GM19025 (cell line): Measurements from ENCODE around the gene TLN1.

Experiments
- ATAC-seq: cut with Tn5 transposase; IDR thresholded peaks from one replicate; pipeline ENCODE4 v1.9.1; 2021; ENCODE audit warnings: mild to moderate bottlenecking, low read depth, moderate library complexity; ENCODE audit not compliant: unreplicated experiment

TLN1 gene, protein sequence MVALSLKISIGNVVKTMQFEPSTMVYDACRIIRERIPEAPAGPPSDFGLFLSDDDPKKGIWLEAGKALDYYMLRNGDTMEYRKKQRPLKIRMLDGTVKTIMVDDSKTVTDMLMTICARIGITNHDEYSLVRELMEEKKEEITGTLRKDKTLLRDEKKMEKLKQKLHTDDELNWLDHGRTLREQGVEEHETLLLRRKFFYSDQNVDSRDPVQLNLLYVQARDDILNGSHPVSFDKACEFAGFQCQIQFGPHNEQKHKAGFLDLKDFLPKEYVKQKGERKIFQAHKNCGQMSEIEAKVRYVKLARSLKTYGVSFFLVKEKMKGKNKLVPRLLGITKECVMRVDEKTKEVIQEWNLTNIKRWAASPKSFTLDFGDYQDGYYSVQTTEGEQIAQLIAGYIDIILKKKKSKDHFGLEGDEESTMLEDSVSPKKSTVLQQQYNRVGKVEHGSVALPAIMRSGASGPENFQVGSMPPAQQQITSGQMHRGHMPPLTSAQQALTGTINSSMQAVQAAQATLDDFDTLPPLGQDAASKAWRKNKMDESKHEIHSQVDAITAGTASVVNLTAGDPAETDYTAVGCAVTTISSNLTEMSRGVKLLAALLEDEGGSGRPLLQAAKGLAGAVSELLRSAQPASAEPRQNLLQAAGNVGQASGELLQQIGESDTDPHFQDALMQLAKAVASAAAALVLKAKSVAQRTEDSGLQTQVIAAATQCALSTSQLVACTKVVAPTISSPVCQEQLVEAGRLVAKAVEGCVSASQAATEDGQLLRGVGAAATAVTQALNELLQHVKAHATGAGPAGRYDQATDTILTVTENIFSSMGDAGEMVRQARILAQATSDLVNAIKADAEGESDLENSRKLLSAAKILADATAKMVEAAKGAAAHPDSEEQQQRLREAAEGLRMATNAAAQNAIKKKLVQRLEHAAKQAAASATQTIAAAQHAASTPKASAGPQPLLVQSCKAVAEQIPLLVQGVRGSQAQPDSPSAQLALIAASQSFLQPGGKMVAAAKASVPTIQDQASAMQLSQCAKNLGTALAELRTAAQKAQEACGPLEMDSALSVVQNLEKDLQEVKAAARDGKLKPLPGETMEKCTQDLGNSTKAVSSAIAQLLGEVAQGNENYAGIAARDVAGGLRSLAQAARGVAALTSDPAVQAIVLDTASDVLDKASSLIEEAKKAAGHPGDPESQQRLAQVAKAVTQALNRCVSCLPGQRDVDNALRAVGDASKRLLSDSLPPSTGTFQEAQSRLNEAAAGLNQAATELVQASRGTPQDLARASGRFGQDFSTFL (N-terminal part only)

DNA sequence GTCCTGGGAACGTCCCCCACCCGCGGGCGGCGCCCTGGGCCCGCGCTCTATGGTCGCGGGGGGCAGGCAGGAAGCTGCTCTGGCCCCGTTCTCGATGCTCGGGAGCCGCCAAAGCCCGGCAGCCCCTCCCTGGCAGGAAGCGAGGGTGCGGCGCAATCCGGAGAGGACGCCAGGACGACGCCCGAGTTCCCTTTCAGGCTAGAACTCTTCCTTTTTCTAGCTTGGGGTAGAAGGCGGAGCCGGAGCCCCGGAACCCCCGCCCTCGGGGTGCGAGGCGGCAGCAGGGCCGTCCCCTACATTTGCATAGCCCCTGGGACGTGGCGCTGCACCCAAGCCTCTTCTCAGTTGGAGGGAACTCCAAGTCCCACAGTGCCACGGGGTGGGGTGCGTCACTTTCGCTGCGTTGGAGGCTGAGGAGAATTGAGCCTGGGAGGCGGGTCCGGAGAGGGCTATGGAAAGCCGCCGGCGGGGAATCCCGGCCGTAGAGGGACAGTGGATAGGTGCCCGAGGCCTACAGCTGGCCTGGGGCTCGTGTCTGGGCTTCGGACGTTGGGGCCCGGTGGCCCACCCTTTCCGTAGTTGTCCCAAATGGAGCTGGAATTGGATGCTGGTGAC is at the start of gene TLN1, which contains the start of gene CREB3:
Gene TLN1 (minus strand): TSS at position 11 of the 615 bp plus-strand sequence. CDS start 6,501 bp downstream, outside the sequence.
Gene CREB3 (plus strand): TSS at position 482 of the 615 bp plus-strand sequence. CDS start 107 bp downstream, at position 589.
- ATAC-seq: peak; percentile 84

DNA sequence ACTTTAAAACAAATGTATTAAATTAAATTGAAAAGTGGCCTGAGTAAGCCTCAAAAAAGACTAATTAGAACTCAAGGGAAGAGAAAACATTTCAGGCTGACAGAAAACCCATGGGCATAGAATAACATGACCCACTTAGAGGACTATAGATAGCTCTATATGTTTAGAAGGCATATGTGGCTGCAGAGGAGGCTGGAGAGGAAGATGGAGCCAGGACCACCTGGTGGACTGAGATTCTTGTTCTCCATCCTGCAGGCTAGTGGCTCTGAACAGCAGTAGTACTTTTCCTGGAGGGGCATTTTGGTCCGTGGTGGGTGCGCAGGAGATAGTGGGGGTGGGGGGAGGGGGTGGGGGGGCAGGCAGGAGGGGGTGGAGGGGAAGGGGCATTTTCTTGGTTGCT is 49.1 kb upstream of the TLN1 start:
- ATAC-seq: no peak

DNA sequence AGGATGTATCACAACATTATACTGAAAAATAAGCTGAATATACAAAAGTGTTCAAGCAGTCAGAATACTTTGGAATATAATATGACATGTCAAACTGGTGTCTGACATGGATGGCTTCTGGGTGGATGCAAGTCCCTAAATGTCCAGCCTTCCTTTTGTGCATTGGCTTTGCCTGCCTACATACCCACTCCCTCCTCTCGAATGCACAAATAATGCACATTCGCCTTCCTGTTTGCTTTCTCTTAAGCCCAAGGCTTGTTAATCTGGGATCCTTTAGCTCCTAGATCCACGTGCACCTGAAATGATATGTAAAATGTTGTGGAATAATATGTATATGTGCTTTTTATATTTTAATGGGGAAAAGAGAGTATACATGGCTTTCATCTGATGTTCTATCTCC is 46.5 kb upstream of the TLN1 start:
- no peak for ATAC-seq

DNA sequence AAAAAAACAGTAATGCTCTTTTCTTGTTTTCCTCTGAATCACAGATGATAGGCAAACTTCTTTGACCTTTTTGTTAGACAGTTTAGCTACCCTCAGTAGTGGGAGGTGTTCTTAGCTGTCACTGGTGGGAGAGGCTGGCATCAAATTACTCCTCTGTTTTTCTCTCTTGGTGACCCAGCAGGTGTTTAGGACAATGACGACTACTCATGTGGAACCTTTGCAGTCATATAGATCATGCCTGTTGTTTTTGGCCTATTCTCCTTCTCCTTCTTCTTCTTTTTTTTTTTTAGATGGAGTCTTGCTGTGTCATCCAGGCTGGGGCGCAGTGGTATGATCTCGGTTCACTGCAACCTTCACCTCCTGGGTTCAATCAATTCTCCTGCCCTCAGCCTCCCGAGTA is 44.0 kb upstream of the TLN1 start:
- ATAC-seq: no peak

DNA sequence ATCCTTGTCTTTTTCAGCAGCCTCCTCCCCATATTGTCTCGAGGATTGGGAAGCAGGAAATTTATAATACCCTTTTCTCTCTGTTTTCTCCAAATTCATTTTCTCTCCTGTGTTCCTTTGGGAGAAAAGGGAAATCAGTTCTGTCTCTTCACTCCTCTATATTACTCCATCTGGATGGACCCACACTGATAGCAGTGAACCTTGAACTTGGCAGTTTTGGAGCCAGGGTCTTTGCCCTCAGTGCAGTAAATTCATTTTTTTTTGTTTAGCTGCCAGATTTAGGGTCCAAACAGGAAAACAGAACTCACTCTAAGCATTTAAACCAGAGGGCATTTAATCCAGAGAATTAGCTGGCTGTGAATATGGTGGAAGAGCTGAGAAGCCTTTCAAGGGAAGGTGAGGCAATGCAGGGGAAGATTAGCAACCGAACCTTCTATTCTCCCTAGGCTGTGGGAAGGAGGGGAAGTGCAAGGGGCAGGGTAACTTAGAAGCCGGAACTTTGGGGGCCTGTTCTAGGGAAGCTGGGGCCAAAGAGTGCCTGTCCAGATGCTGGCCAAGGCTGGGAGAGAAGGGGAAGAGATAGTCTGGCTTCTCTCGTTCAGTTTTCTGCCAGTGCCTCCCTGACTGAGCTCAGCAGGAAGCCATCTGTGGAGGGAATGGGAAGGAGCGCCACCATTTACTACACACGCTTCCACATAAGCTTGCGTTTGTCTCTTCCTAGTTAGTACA is 43.1 kb upstream of the TLN1 start:
- no peak for ATAC-seq

DNA sequence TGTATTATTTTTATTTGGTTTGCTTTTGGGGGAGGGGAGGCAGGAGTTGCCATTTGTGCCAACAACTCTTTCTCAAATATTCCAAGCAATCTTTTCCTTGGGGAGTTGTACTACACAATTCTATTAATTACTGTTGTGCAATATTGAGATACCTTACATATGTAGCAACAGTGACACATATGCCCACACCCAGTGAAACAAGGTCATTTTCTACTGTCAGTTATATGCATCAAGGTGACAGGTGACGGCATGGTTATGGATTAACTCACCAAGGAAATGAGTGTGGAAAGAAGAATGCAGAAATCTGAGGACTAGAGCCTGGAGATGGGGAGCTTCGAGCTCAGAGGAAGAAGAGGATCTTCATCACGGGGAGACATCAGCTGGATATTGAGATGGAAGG is 39.9 kb upstream of the TLN1 start:
- no peak for ATAC-seq

DNA sequence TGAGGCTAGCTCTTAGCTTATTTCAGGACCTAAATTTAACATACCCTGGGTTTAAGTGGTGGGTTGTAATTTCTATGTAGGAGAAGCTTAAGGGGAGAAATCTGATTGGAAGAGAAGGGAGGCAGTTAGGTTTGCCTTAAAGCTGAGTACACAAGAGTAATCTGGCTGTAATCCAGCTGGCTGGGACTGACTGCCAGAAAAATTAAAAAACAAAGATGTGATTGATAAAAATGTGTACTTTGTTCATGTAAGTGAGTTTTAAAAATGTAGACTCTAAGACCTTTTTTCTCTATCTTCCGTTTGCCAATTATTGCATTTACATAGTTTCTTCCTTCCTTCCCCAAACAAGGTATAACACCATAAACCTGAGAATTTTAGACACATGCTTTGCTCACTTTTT is 39.5 kb upstream of the TLN1 start:
- no peak for ATAC-seq

DNA sequence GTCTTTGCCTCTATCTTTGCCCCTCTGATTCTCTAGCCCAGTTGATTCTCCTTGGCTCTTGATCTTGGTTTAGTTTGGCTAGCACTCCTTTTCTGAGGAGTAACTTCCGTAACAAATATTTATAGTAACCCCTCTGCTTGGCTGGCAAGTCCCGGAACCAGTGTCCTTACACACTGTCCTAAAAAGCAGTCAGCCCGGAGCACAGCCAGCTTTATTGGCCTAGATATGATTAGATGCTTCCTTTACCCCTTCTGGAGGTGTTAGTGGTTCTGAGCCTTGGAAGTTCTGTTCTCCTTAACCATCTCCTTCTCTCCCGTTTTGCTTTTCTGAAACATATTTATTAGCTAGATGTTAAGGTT is 39.1 kb upstream of the TLN1 start:
- no peak for ATAC-seq

DNA sequence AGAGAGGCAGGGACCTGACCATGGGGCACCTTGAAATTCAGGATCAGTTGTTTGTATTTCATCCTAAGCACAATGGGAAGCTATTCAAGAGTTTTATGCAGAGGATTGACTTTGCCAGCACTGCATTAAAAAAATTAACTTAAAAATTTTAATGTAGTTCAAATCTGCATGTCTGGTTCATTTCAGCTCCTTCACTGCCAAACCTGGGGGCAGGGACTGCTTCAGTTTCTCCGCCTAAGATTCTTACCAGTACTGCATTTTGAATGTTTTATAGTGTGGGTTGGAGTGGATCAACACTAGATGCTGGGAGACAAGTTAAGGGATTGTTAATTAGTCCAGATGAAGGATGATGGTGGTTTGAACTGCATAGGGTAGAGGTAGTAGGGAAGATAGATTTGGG is 37.8 kb upstream of the TLN1 start:
- no peak for ATAC-seq

DNA sequence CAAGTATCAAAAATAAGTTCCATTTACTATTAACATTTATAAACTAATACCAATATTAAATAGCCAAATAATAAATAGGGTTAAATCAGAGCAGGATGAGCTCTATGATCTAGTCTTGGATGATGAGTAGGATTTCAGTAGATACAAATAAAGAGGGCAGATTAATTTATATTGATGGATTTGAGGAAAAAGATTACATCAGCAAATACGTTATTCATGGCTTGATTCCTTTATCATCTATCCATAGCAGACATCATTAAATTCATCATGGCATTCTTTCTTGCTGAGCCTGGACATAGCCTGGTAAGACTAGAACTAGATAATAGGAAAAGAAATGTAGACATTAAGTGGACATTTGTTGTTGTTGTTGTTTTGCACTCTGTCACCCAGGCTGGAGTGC is 35.5 kb upstream of the TLN1 start:
- no peak for ATAC-seq

DNA sequence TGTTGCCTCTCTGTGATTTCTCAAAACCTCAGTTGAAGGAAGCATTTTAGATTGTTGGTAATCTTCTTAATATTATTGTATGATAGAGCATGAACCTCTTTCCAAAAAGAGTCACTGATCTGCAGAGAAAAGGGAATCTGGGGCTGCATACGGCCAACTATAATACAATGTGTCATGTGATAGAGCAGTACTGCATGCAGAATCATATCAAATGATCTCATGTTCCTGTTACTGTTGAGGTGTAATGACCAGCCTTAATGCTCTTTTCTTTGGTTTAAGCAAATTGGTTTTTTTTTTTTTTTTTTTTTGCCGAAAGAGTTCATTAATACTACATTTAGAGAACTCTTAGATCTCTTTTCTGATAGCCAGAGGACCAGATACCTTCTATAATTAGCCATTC is 35.0 kb upstream of the TLN1 start:
- ATAC-seq: no peak

DNA sequence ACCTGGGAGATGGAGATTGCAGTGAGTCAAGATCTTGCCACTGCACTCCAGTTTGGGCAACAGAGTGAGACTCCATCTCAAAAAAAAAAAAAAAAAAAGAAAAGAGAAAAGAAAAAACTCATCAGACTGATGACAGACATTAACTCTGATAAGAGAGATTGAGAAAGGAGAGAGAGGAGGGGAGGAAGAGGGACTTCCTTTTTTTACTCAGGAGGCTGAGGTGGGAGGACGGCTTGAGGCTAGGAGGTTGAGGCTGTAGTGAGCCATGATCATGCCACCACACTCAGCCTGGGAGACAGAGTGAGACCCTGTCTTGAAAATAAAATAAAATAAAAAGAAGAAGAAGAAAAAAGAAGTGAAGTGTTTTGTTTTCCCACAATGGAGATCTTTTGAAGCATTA is 31.8 kb upstream of the TLN1 start:
- no peak for ATAC-seq

DNA sequence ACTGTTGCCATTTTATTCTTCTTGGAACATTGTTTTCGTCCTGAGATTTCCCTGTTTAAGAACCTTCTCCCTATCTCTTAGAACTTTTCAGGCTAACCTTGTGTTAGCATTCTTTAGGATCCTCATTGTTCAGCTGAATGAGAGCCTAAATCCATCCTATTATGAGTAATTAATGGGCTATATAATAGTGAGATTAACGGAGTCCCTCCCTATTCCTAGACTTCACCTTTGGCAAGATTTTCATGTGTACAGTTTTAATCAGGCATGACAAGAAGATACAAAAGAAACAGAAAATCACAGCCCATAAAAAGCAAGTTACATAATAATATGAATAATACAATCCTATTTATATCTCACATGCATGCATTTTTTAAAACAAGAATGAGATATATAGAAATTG is 31.2 kb upstream of the TLN1 start:
- ATAC-seq: no peak

DNA sequence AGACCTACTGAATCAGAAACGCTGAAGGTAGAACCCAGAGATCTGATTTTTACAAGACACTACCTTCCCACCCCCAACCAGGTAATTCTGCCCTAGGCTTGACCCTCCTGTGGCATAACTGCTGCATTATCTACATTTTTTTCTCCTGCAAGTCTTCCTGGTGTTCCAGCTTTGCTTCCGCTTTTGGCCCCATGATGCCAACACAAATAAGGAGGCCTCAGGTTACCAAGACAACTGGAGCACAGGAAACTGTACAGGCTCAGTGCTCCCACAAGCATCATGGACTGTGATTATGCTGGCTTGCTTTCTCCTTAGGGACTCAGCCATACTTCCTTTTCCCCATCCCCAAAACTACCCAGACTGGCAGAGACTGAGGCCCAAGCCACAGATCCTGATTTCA is 28.7 kb upstream of the TLN1 start:
- ATAC-seq: no peak

DNA sequence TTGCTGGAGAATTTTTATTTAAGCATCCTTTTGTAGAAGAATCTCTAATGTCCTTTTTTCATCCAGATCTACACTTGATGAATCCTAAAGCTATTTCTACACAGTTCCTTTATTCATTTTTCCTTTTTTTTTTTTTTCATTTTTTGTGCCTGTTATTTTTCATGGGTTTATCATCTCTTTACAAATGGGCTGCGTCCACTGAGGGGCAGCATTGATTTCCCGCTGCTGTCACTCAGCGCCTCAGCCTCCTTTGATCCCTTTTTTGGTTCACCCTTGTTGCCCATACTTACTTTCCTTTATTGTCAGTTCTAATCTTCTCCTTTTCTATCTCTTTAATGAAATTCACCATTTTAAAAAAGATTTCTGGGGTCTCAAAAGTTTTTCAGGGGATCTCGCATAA is 27.8 kb upstream of the TLN1 start:
- ATAC-seq: no peak

DNA sequence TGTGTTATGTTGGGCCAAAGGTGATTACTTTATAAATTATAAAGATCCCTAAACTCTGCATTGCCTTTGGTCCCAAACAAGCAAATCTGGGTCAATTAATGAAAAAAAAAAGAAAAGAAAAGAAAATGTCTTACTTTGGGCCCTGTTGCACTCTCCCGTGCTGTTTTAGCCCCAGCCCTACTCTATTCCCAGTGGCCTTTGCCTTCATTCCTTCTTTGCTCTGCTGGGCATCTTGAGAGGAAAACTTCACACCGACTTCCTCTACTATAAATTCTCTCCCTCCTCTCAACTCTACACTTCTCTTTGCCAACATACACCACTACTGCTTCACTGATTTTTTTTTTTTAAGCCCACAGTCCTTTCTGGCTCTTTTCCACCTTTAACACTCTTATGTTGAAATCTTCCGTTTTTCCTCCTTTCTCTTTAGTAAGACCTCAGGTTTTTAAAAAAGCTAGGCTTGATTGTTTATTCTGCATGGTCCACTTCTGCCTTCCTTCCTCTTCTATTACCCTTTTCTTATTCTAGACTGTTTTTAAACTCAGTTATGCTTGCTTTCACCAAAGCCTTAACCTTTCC is 26.6 kb upstream of the TLN1 start:
- no peak for ATAC-seq

DNA sequence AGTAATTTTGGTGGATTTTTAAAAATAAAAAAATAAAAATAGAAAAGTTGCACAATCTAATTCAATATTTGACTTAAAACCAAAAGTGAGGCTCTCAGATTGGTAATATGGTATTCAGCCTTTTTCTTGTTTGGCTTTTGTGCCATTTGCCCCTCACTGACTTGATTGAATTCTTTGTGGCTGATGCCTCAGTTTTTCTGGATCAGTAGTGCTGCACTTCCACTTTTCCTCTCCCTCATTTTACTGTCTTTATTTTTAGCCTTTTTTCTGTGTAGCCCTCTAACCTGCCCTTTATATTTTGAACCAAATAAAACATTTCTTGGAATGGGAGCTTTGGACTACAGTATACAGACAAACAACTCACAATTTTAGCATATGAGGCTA is 25.9 kb upstream of the TLN1 start:
- no peak for ATAC-seq

DNA sequence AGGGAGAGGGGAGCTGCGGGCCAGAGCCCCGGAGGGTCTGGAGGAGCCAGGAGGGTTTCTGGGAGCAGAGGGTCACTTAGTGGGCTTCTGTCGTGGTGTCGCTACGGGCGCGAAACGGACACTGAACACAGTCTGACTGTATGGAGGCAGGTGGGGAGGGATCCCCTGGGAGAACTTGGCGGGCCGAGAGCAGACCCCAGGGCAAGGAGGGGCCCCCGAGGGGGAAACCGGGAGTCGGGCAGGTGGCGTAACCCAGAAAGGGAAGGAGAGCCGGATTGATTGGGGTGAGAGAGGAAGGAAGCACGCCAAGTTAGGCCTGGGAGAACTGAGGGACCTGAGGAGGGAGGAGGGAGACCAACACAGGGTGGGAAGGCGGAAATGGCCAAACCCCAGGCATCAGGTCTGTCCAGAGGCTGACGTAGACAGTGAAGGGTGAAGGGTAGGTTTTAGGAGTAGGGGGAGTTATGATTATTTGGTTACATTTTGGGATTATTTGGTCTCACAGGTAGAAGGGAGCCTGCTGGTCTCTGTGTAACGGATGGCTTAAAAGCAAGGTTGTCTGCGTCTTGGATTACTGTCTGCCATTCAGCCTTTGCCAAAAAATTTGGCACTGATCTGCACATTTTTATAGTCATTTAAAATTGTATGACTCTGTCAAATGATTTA is 25.4 kb upstream of the TLN1 start:
- ATAC-seq: peak; percentile 36
